ENCODE results near the gene RAB44.
"Not testable (repeated sequence)": the region's sequence is repeated elsewhere in the genome, so short reads cannot be mapped to it uniquely, and the experiment has no call there.

RAB44 gene, protein sequence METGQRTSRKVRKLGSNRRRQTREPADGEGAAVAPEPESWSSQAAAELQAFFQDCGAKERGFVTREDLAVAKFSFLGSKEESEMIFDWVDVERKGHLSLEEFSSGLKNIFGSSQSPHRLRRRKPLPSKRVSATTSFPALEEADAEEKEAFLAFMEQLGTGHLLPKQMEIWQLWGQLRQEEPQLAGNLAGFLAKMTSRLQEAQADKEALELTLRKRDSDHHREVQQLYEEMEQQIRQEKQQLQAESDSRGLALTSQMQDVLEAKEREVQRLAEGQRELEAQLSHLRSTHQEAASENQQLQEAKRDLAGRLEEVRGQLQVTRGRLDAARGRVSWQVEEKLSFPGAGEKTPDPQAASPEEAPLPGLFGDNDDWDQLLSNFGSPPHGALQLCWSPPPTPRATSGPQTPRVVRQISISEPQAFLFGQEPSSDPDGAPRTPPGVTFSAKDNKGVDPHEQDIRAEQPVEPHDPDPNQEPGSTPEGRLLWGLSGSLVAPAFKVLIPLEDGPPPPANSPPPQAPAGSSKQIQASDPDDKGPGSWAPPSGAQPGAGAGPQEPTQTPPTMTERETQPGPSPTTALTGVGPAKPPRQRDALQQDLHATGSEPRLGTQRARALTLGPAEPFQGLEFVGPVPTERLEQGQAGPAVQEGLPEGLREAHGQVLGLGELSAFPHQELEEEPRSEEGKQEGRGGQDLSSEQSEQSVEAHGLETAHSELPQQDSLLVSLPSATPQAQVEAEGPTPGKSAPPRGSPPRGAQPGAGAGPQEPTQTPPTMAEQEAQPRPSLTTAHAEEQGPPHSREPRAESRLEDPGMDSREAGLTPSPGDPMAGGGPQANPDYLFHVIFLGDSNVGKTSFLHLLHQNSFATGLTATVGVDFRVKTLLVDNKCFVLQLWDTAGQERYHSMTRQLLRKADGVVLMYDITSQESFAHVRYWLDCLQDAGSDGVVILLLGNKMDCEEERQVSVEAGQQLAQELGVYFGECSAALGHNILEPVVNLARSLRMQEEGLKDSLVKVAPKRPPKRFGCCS
- total RNA-seq: 0.10 to 5.8 (median 0.13) reads per million in 9 experiments

DNA sequence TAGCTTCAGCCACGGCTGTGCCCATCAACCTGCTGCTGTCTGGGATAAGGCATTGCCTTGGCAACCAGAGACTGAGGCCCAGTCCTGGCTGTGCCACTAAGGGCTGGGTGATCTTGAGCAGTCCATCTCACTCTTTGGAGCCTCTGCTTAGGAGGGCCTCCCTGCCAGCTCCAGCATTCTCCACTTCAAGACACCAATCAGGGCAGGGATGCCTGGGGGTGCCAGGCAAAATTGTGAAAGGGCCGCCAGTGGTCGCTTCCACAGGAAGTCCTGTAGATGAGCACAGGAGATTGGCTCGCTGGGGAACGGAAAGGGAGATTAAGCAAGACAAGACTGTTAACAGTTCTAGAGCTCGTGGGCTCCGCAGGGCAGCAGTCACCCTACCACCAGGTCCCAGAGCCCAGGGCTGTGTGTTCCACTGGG, at the start of gene RAB44:
TSS of gene RAB44 (plus strand) at position 346 of the 423 bp plus-strand sequence. CDS start 6,410 bp downstream, outside the sequence.
- ATAC-seq (replicated peaks) (no peak), DNase-seq (no peak)
- Mint-ChIP-seq H3K27me3 (peaks cover 0 to 12% of the 10 kb centered on the region in 2 donors), H3K4me1 (ENCODE audit: low read depth in 2 of 2) (peaks cover 4 to 16% of the 10 kb centered on the region in 2 donors), H3K27ac (no peak within 1 kb of the TSS), H3K4me3 (no peak within 1 kb of the TSS), H3K36me3 (ENCODE audit: insufficient read depth) (peaks cover 3% of the 10 kb centered on the region), H3K9me3 (no peaks in the 10 kb centered on the region)

DNA sequence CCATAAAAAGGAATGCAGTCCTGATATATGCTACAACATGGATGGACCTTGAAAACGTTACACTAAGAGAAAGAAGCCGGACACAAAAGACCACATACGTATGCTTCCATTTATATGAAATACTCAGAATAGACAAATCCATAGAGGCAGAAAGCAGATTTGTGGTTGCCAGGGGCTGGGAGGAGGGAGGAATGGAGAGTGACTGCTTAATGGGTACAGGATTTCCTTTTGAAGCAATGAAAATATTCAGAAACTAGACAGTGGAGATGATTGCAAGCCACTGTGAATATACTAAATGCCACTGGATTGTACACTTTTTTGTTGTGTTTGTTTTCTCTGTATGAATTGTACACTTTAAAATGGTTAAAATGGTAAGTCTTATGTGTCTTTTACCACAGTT, 48.5 kb upstream of the RAB44 start:
- ATAC-seq (replicated peaks) (no peak), DNase-seq (no peak)
- Mint-ChIP-seq H3K27ac (no peak overlapping the region), H3K4me3 (no peak overlapping the region), H3K4me1 (ENCODE audit: low read depth in 2 of 2) (no peaks in the 10 kb centered on the region), H3K9me3 (no peaks in the 10 kb centered on the region), H3K36me3 (ENCODE audit: insufficient read depth) (no peaks in the 10 kb centered on the region), H3K27me3 (peaks cover 18 to 41% of the 10 kb centered on the region in 2 donors)

DNA sequence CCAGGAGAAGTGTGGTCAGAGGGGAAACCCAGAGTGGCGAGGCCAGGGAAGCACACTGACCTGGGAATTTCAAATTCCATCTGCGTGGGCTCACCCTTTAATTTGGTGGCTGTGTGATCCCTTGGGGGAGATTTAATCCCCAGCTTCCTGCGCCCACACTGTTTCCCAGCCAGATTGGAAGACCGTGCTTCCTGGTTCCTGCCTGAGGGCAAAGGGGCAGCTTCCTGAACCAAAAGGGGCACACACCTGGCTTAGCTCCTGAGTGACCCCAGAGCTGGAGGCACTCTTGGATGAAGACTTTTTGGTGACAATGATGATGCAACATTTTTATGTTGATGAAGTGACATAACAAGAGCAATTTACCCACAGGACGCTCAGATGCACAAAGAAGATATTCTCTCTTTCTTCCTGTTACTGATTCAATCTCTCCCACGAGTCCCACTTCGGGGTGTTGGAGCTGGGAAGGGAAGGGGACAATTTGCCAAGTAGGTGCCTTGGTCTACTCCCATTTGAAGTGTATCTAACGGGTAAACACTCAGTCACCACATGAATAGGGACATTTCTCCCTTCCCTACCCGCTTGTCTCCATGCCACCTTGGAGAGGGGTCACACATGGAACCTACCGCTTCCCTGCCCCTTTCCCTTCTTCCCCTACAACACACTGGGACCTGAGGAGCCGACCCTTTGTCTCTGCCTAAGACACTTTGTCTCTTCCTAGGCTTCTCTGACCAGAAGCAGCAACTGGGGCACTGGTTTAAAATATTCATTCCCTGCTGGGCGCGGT, 47.7 kb upstream of the RAB44 start:
- Mint-ChIP-seq H3K27ac (no peak overlapping the region), H3K9me3 (no peaks in the 10 kb centered on the region), H3K36me3 (ENCODE audit: insufficient read depth) (no peaks in the 10 kb centered on the region), H3K4me1 (ENCODE audit: low read depth in 2 of 2) (no peaks in the 10 kb centered on the region), H3K4me3 (no peak overlapping the region), H3K27me3 (peaks cover 22 to 45% of the 10 kb centered on the region in 2 donors)
- ATAC-seq (replicated peaks) (no peak), DNase-seq (no peak)

DNA sequence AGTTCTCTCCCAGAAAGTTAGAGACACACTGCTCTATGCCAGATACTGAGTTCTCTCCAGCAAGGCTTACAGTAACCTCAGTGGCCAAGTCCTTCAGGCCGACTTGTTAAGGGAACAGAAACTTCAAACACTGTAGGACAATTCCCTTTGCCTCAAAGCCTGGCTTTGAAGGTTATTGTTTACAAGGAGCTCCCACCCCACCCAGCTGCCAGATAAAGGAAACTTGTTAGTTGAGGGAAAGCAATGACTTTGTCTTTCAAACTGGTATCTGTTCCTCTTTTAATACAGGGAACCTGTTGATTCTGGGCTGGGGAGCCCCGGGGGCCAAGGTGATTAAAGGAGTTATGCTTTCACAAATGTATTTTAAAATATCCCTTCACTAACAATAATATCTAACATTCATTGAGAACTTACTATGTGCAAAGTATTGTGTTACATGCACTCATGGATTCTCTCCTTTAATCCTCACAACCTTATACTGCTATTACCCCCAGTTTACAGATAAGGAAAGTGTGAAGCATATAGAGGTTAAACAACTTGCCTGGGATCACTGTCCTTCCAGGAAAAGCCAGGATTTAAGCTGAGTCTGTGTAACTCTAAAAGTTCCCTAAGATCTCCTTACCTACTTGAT, 46.7 kb upstream of the RAB44 start:
- peaks cover 33 to 56% of the 10 kb centered on the region in 2 donors for H3K27me3 Mint-ChIP-seq
- no peak overlapping the region for H3K27ac Mint-ChIP-seq
- ATAC-seq (replicated peaks): no peak
- H3K36me3 Mint-ChIP-seq (ENCODE audit: insufficient read depth): no peaks in the 10 kb centered on the region
- DNase-seq: no peak
- no peaks in the 10 kb centered on the region for H3K4me1 Mint-ChIP-seq (ENCODE audit: low read depth in 2 of 2)
- H3K4me3 Mint-ChIP-seq: no peak overlapping the region
- H3K9me3 Mint-ChIP-seq: no peaks in the 10 kb centered on the region

DNA sequence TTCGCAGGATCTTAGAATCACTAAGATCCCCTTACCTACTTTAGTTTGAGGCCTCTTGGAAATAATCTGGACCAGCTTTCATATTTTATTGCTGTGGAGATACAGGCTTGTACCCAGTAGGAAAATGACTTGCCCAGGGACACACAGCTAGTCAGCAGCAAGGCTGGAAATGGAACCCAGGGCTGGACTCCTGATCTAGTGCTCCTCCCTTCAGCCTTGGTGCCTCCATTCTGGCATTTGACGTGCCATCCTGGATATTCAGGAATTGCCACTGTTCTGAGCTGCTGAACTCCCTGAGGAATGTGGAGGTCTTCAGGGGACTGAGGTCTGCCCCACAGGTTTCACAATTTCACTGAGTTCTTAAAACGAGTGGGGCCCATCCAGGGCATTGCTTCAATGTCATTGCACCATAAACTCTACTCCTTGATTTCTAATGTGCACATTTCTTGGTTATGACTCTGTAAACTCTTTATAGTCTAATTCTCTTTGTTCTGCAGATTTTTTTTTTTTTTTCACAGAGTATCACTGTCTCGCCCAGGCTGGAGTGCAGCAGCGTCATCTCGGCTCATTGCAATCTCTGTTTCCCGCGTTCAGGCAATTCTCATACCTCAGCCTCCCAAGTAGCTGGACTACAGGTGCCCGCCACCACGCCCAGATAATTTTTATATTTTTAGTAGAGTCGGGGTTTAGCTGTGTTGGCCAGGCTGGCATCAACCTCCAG, 45.8 kb upstream of the RAB44 start:
- H3K27me3 Mint-ChIP-seq: peaks cover 38 to 62% of the 10 kb centered on the region in 2 donors
- H3K36me3 Mint-ChIP-seq (ENCODE audit: insufficient read depth): no peaks in the 10 kb centered on the region
- H3K9me3 Mint-ChIP-seq: no peaks in the 10 kb centered on the region
- H3K27ac Mint-ChIP-seq: no peak overlapping the region
- DNase-seq (no peak), ATAC-seq (replicated peaks) (no peak)
- H3K4me1 Mint-ChIP-seq (ENCODE audit: low read depth in 2 of 2): no peaks in the 10 kb centered on the region
- H3K4me3 Mint-ChIP-seq: no peak overlapping the region

DNA sequence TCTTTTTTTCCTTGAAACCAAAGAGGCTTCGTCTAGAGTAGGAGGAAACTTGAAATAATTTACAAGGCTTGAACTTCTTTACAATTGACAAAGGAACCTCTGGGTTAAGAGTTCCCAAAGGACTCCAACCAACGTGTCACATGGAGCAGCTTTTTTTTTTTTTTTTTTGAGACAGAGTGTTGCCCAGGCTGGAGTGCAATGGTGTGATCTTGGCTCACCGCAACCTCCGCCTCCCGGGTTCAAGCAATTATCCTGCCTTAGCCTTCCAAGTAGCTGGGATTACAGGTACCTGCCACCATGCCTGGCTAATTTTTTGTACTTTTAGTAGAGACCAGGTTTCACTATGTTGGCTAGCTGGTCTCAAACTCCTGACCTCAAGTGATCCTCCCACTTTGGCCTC, 43.2 kb upstream of the RAB44 start:
- not testable (repeated sequence) for H3K4me3 Mint-ChIP-seq; ATAC-seq (replicated peaks); H3K36me3 Mint-ChIP-seq (ENCODE audit: insufficient read depth); H3K9me3 Mint-ChIP-seq; H3K4me1 Mint-ChIP-seq (ENCODE audit: low read depth in 2 of 2); H3K27ac Mint-ChIP-seq; DNase-seq
- H3K27me3 Mint-ChIP-seq: peaks cover 48 to 78% of the 10 kb centered on the region in 2 donors

DNA sequence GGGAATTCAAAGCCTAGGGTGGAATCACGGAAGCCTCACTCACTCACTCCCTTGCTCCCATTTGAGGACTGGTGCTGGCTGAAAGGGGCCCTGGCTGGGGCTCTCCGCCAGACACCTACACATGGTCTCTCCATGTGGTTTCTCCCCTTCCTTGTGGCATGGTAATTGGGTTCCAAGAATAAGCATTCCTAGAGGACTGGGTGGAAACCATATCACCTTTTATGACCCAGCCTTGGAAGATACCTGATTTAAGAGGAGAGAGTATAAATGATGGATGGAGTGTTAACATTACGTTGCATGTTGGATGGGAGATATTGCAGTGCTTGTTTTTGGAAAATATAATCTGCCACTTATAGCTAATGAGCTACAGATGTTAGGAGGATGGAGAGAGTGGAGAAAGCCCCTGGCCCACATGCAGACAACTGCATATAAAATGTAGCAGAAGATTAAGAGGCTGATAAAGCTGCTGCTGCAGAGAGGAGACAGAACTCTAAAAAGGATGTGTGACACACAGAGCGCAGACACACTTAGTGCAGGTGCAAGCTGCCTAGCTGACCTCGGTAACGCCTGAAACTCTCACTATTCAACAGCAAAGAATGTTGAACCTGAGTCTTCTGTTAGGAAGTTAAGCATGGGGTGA, 42.4 kb upstream of the RAB44 start:
- Mint-ChIP-seq H3K27me3 (peaks cover 48 to 78% of the 10 kb centered on the region in 2 donors), H3K27ac (no peak overlapping the region), H3K4me3 (no peak overlapping the region), H3K36me3 (ENCODE audit: insufficient read depth) (no peaks in the 10 kb centered on the region), H3K9me3 (no peaks in the 10 kb centered on the region), H3K4me1 (ENCODE audit: low read depth in 2 of 2) (no peaks in the 10 kb centered on the region)
- DNase-seq: no peak
- ATAC-seq (replicated peaks): no peak

DNA sequence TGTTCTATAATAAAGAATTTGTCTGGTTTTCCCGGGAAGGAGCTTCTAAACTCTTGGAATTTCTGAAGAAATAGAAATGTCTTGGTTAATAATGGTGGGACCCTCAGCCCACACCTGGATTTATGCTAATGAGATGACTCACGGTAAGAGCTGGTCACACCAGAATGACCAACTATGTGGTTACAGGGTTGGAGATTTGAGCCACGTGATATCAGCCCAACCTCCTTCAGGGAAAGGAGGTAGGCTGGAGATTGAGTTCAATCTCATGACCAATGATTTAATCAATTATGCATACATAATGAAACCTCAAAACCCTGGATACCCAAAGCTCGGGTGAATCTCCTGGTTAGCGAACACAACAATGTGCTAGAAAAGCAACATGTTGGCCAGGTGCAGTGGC, 41.2 kb upstream of the RAB44 start:
- H3K9me3 Mint-ChIP-seq: no peaks in the 10 kb centered on the region
- no peak overlapping the region for H3K4me3 Mint-ChIP-seq
- no peak overlapping the region for H3K27ac Mint-ChIP-seq
- ATAC-seq (replicated peaks): no peak
- H3K36me3 Mint-ChIP-seq (ENCODE audit: insufficient read depth): no peaks in the 10 kb centered on the region
- no peak for DNase-seq
- H3K4me1 Mint-ChIP-seq (ENCODE audit: low read depth in 2 of 2): no peaks in the 10 kb centered on the region
- H3K27me3 Mint-ChIP-seq: peaks cover 48 to 72% of the 10 kb centered on the region in 2 donors

DNA sequence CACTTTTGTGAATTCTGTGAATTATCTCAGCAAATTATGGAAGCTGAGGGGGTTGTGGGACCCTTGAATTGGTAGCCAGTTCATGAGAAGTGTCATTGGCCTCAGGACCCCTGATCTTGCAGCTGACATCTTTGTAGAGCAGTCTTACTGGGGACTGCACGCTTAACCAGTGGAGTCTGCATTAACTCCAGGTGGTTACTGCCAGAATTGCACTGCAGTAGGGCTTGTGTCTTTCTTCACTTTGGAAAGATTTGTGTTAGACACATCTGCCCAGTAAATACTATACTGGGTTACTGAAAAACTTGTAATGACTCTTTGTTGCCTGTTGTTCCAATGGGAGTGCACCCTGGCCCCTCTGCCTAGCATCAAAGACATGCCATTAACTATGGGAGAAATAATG, 40.4 kb upstream of the RAB44 start:
- peaks cover 48 to 63% of the 10 kb centered on the region in 2 donors for H3K27me3 Mint-ChIP-seq
- H3K36me3 Mint-ChIP-seq (ENCODE audit: insufficient read depth): no peaks in the 10 kb centered on the region
- H3K4me1 Mint-ChIP-seq (ENCODE audit: low read depth in 2 of 2): no peaks in the 10 kb centered on the region
- no peak for DNase-seq
- no peaks in the 10 kb centered on the region for H3K9me3 Mint-ChIP-seq
- no peak for ATAC-seq (replicated peaks)
- H3K4me3 Mint-ChIP-seq: no peak overlapping the region
- H3K27ac Mint-ChIP-seq: no peak overlapping the region

DNA sequence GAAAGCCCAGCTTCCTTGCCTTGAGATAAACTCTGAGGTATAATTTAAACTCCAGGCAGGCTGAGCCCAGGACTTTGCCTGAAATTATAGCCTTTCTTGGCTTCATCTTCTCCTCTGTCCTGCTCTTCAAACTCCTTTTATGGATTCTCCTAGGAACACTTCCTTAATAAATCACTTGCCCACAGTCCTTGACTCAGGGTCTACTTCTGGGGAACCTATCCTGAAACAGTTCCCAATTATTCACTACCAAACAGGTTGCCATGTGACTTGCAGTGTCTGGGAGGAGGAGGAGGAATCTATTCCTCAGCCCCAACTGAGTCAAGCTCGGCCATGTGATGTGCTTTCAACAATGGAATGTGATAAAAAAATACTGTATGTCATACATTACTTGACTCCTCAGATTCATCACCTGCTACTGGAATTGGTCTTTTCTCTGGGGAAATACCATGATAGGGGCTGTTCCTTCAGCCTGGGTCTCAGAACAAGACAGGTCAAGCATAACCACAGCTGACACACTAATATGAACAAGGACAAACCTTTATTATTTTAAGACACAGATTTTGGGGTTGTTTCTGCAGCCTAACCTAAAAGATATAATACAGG, 39.6 kb upstream of the RAB44 start:
- Mint-ChIP-seq H3K9me3 (no peaks in the 10 kb centered on the region), H3K27ac (no peak overlapping the region), H3K4me3 (no peak overlapping the region), H3K4me1 (ENCODE audit: low read depth in 2 of 2) (no peaks in the 10 kb centered on the region), H3K36me3 (ENCODE audit: insufficient read depth) (no peaks in the 10 kb centered on the region), H3K27me3 (peaks cover 48 to 56% of the 10 kb centered on the region in 2 donors)
- ATAC-seq (replicated peaks) (no peak), DNase-seq (no peak)

DNA sequence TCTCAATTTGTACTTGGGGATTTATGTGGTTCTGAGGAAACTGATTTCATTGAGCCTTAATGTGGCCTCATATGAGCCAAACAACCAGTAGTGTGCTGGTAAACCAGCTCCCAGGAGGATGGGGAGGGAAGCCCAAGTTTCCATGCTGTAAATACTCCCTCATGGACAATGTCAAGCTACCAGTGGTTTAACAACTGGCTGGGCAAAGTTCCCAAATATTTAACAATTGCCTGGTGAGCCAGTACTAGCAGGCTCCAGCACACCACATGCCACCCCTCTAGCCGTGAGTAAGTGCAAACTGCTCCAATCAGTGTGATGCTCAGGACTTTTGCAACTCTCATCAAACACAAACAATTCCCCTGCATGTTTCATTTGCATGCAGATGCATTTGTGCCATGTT, 38.4 kb upstream of the RAB44 start:
- H3K36me3 Mint-ChIP-seq (ENCODE audit: insufficient read depth): no peaks in the 10 kb centered on the region
- H3K27me3 Mint-ChIP-seq: peaks cover 38 to 44% of the 10 kb centered on the region in 2 donors
- no peaks in the 10 kb centered on the region for H3K4me1 Mint-ChIP-seq (ENCODE audit: low read depth in 2 of 2)
- no peak overlapping the region for H3K27ac Mint-ChIP-seq
- ATAC-seq (replicated peaks) (no peak), DNase-seq (no peak)
- no peaks in the 10 kb centered on the region for H3K9me3 Mint-ChIP-seq
- H3K4me3 Mint-ChIP-seq: no peak overlapping the region
